Measurements from ENCODE around the gene PCNX3.

The PCNX3 gene

GRCh38 chr11:65583589-65583988, 32.0 kb upstream of the PCNX3 start:
- Histone ChIP-seq H3K4me3 (ENCODE audit: low read depth in 1 of 2, low read length in 2 of 2) (no peak overlapping the region), H3K27me3 (ENCODE audit: low read depth, low read length) (no peaks in the 10 kb centered on the region), H3K4me1 (ENCODE audit: control insufficient read depth in 1 of 2, insufficient read depth in 2 of 2, low read length in 2 of 2) (peaks cover 18 to 49% of the 10 kb centered on the region in 2 donors), H3K9me3 (ENCODE audit: control insufficient read depth in 1 of 2, low read length in 2 of 2) (no peaks in the 10 kb centered on the region), H3K36me3 (ENCODE audit: control insufficient read depth in 1 of 2, insufficient read depth in 2 of 2, low read length in 2 of 2) (peaks cover 31 to 44% of the 10 kb centered on the region in 2 donors), H3K27ac (ENCODE audit: low read length) (no peak overlapping the region)

GRCh38 chr11:65584106-65584505, 31.5 kb upstream of the PCNX3 start:
- no peak overlapping the region for H3K27ac ChIP-seq (ENCODE audit: low read length)
- H3K4me1 ChIP-seq (ENCODE audit: control insufficient read depth in 1 of 2, insufficient read depth in 2 of 2, low read length in 2 of 2), result peaks cover 16 to 47% of the 10 kb centered on the region in 2 donors
- peaks cover 28 to 44% of the 10 kb centered on the region in 2 donors for H3K36me3 ChIP-seq (ENCODE audit: control insufficient read depth in 1 of 2, insufficient read depth in 2 of 2, low read length in 2 of 2)
- H3K9me3 ChIP-seq (ENCODE audit: control insufficient read depth in 1 of 2, low read length in 2 of 2), result no peaks in the 10 kb centered on the region
- no peaks in the 10 kb centered on the region for H3K27me3 ChIP-seq (ENCODE audit: low read depth, low read length)
- no peak overlapping the region for H3K4me3 ChIP-seq (ENCODE audit: low read depth in 1 of 2, low read length in 2 of 2)

- Histone ChIP-seq H3K4me1 (ENCODE audit: control insufficient read depth in 1 of 2, insufficient read depth in 2 of 2, low read length in 2 of 2) (peaks cover 16 to 53% of the 10 kb centered on the region in 2 donors), H3K27ac (ENCODE audit: low read length) (no peak overlapping the region), H3K9me3 (ENCODE audit: control insufficient read depth in 1 of 2, low read length in 2 of 2) (no peaks in the 10 kb centered on the region), H3K4me3 (ENCODE audit: low read depth in 1 of 2, low read length in 2 of 2) (no peak overlapping the region), H3K27me3 (ENCODE audit: low read depth, low read length) (no peaks in the 10 kb centered on the region), H3K36me3 (ENCODE audit: control insufficient read depth in 1 of 2, insufficient read depth in 2 of 2, low read length in 2 of 2) (peaks cover 27 to 40% of the 10 kb centered on the region in 2 donors)
Measured at GRCh38 chr11:65584723-65585171, 30.8 kb upstream of the PCNX3 start.

GRCh38 chr11:65585396-65586246, 30.0 kb upstream of the PCNX3 start:
- H3K4me1 ChIP-seq (ENCODE audit: control insufficient read depth in 1 of 2, insufficient read depth in 2 of 2, low read length in 2 of 2), result peaks cover 16 to 60% of the 10 kb centered on the region in 2 donors
- no peak overlapping the region for H3K27ac ChIP-seq (ENCODE audit: low read length)
- H3K9me3 ChIP-seq (ENCODE audit: control insufficient read depth in 1 of 2, low read length in 2 of 2), result no peaks in the 10 kb centered on the region
- peaks cover 22 to 40% of the 10 kb centered on the region in 2 donors for H3K36me3 ChIP-seq (ENCODE audit: control insufficient read depth in 1 of 2, insufficient read depth in 2 of 2, low read length in 2 of 2)
- no peak overlapping the region for H3K4me3 ChIP-seq (ENCODE audit: low read depth in 1 of 2, low read length in 2 of 2)
- no peaks in the 10 kb centered on the region for H3K27me3 ChIP-seq (ENCODE audit: low read depth, low read length)

- H3K27me3 ChIP-seq (ENCODE audit: low read depth, low read length), result no peaks in the 10 kb centered on the region
- H3K36me3 ChIP-seq (ENCODE audit: control insufficient read depth in 1 of 2, insufficient read depth in 2 of 2, low read length in 2 of 2), result peaks cover 19 to 36% of the 10 kb centered on the region in 2 donors
- peaks cover 16 to 60% of the 10 kb centered on the region in 2 donors for H3K4me1 ChIP-seq (ENCODE audit: control insufficient read depth in 1 of 2, insufficient read depth in 2 of 2, low read length in 2 of 2)
- H3K9me3 ChIP-seq (ENCODE audit: control insufficient read depth in 1 of 2, low read length in 2 of 2), result no peaks in the 10 kb centered on the region
- no peak overlapping the region for H3K27ac ChIP-seq (ENCODE audit: low read length)
- no peak overlapping the region for H3K4me3 ChIP-seq (ENCODE audit: low read depth in 1 of 2, low read length in 2 of 2)
Measured at GRCh38 chr11:65586247-65586630, 29.3 kb upstream of the PCNX3 start.

- Histone ChIP-seq H3K4me3 (ENCODE audit: low read depth in 1 of 2, low read length in 2 of 2) (peak overlapping the region in 1 of 2 donors; percentile 17), H3K9me3 (ENCODE audit: control insufficient read depth in 1 of 2, low read length in 2 of 2) (no peaks in the 10 kb centered on the region), H3K36me3 (ENCODE audit: control insufficient read depth in 1 of 2, insufficient read depth in 2 of 2, low read length in 2 of 2) (peaks cover 18 to 35% of the 10 kb centered on the region in 2 donors), H3K4me1 (ENCODE audit: control insufficient read depth in 1 of 2, insufficient read depth in 2 of 2, low read length in 2 of 2) (peaks cover 16 to 60% of the 10 kb centered on the region in 2 donors), H3K27ac (ENCODE audit: low read length) (no peak overlapping the region), H3K27me3 (ENCODE audit: low read depth, low read length) (no peaks in the 10 kb centered on the region)
Measured at GRCh38 chr11:65586676-65587075, 28.9 kb upstream of the PCNX3 start.

- Histone ChIP-seq H3K27ac (ENCODE audit: low read length) (peak overlapping the region; percentile 79), H3K4me3 (ENCODE audit: low read depth in 1 of 2, low read length in 2 of 2) (no peak overlapping the region), H3K4me1 (ENCODE audit: control insufficient read depth in 1 of 2, insufficient read depth in 2 of 2, low read length in 2 of 2) (peaks cover 18 to 71% of the 10 kb centered on the region in 2 donors), H3K36me3 (ENCODE audit: control insufficient read depth in 1 of 2, insufficient read depth in 2 of 2, low read length in 2 of 2) (peaks cover 13 to 44% of the 10 kb centered on the region in 2 donors), H3K9me3 (ENCODE audit: control insufficient read depth in 1 of 2, low read length in 2 of 2) (no peaks in the 10 kb centered on the region), H3K27me3 (ENCODE audit: low read depth, low read length) (no peaks in the 10 kb centered on the region)
Measured at GRCh38 chr11:65588199-65589054, 27.1 kb upstream of the PCNX3 start.

- Histone ChIP-seq H3K9me3 (ENCODE audit: control insufficient read depth in 1 of 2, low read length in 2 of 2) (no peaks in the 10 kb centered on the region), H3K4me1 (ENCODE audit: control insufficient read depth in 1 of 2, insufficient read depth in 2 of 2, low read length in 2 of 2) (peaks cover 20 to 72% of the 10 kb centered on the region in 2 donors), H3K27me3 (ENCODE audit: low read depth, low read length) (no peaks in the 10 kb centered on the region), H3K27ac (ENCODE audit: low read length) (no peak overlapping the region), H3K4me3 (ENCODE audit: low read depth in 1 of 2, low read length in 2 of 2) (no peak overlapping the region), H3K36me3 (ENCODE audit: control insufficient read depth in 1 of 2, insufficient read depth in 2 of 2, low read length in 2 of 2) (peaks cover 13 to 44% of the 10 kb centered on the region in 2 donors)
Measured at GRCh38 chr11:65589444-65590239, 25.9 kb upstream of the PCNX3 start.

GRCh38 chr11:65590240-65590738, 25.3 kb upstream of the PCNX3 start:
- Histone ChIP-seq H3K4me3 (ENCODE audit: low read depth in 1 of 2, low read length in 2 of 2) (no peak overlapping the region), H3K27ac (ENCODE audit: low read length) (no peak overlapping the region), H3K36me3 (ENCODE audit: control insufficient read depth in 1 of 2, insufficient read depth in 2 of 2, low read length in 2 of 2) (peaks cover 13 to 44% of the 10 kb centered on the region in 2 donors), H3K27me3 (ENCODE audit: low read depth, low read length) (no peaks in the 10 kb centered on the region), H3K9me3 (ENCODE audit: control insufficient read depth in 1 of 2, low read length in 2 of 2) (no peaks in the 10 kb centered on the region), H3K4me1 (ENCODE audit: control insufficient read depth in 1 of 2, insufficient read depth in 2 of 2, low read length in 2 of 2) (peaks cover 20 to 73% of the 10 kb centered on the region in 2 donors)

- Histone ChIP-seq H3K4me3 (ENCODE audit: low read depth in 1 of 2, low read length in 2 of 2) (no peak overlapping the region), H3K27ac (ENCODE audit: low read length) (no peak overlapping the region), H3K36me3 (ENCODE audit: control insufficient read depth in 1 of 2, insufficient read depth in 2 of 2, low read length in 2 of 2) (peaks cover 4 to 31% of the 10 kb centered on the region in 2 donors), H3K9me3 (ENCODE audit: control insufficient read depth in 1 of 2, low read length in 2 of 2) (no peaks in the 10 kb centered on the region), H3K4me1 (ENCODE audit: control insufficient read depth in 1 of 2, insufficient read depth in 2 of 2, low read length in 2 of 2) (peaks cover 13 to 58% of the 10 kb centered on the region in 2 donors), H3K27me3 (ENCODE audit: low read depth, low read length) (no peaks in the 10 kb centered on the region)
Measured at GRCh38 chr11:65591939-65592857, 23.4 kb upstream of the PCNX3 start.

Measured in muscle layer of duodenum (tissue), 2 donors.